ENCODE measurements around the gene ADAMTS17.

The ADAMTS17 gene

GRCh38 chr15:100037901-100038300 is 303.9 kb downstream of the ADAMTS17 start:
- DNase-seq: no peak

GRCh38 chr15:100036015-100036414 is 305.8 kb downstream of the ADAMTS17 start:
- no peak for DNase-seq

- no peak for DNase-seq
These were observed 307.6 kb downstream of the ADAMTS17 start for GRCh38 chr15:100034191-100034590.

GRCh38 chr15:100033140-100033857 is 308.5 kb downstream of the ADAMTS17 start:
- no peak for DNase-seq

GRCh38 chr15:100032358-100033085 is 309.3 kb downstream of the ADAMTS17 start:
- DNase-seq: no peak

- no peak for DNase-seq
These were observed 310.0 kb downstream of the ADAMTS17 start for GRCh38 chr15:100031665-100032357.

GRCh38 chr15:100030586-100031229 is 311.1 kb downstream of the ADAMTS17 start:
- no peak for DNase-seq

GRCh38 chr15:100029868-100030479 is 311.8 kb downstream of the ADAMTS17 start:
- no peak for DNase-seq

- DNase-seq: no peak
These were observed 312.7 kb downstream of the ADAMTS17 start for GRCh38 chr15:100029045-100029444.

- DNase-seq: no peak
These were observed 315.7 kb downstream of the ADAMTS17 start for GRCh38 chr15:100026041-100026440.

- no peak for DNase-seq
These were observed 319.0 kb downstream of the ADAMTS17 start for GRCh38 chr15:100022806-100023205.

- no peak for DNase-seq
These were observed 319.4 kb downstream of the ADAMTS17 start for GRCh38 chr15:100022391-100022790.

- no peak for DNase-seq
These were observed 320.1 kb downstream of the ADAMTS17 start for GRCh38 chr15:100021653-100022052.

- no peak for DNase-seq
These were observed 321.2 kb downstream of the ADAMTS17 start for GRCh38 chr15:100020614-100021013.

GRCh38 chr15:100020189-100020588 is 321.6 kb downstream of the ADAMTS17 start:
- DNase-seq: no peak

- no peak for DNase-seq
These were observed 322.2 kb downstream of the ADAMTS17 start for GRCh38 chr15:100019601-100020000.

- DNase-seq: no peak
These were observed 323.6 kb downstream of the ADAMTS17 start for GRCh38 chr15:100018191-100018590.

GRCh38 chr15:100017140-100017539 is 324.6 kb downstream of the ADAMTS17 start:
- no peak for DNase-seq

GRCh38 chr15:100016632-100017031 is 325.1 kb downstream of the ADAMTS17 start:
- no peak for DNase-seq

- no peak for DNase-seq
These were observed 330.5 kb downstream of the ADAMTS17 start for GRCh38 chr15:100011235-100011634.

GRCh38 chr15:100009372-100009771 is 332.4 kb downstream of the ADAMTS17 start:
- no peak for DNase-seq

- DNase-seq: no peak
These were observed 333.5 kb downstream of the ADAMTS17 start for GRCh38 chr15:100008258-100008657.

GRCh38 chr15:100007609-100008008 is 334.2 kb downstream of the ADAMTS17 start:
- DNase-seq: no peak

All from activated naive CD4-positive, alpha-beta T cell treated with anti-CD3 and anti-CD28 coated beads, Interleukin-2, amount 50 U/mL, for 16 hours (primary cell).